Heart right ventricle (tissue), 16 donors: ENCODE measurements around the gene IL7R. TPM values are rescaled to one million over a fixed set of nuclear protein-coding genes. Genes with fewer than 3 reads are reported as not detected.

ENCODE experiments used
- ATAC-seq, 8 donors: fragments of 200-7000 bp; cut with Tn5 transposase; one replicate each; pipeline ENCODE4 v1.9.1; 2020; ENCODE audit warnings: mild to moderate bottlenecking in 8 of 8, moderate library complexity in 8 of 8, moderate number of reproducible peaks in 1 of 8
- DNase-seq, 2 donors: peaks; one replicate each; pipeline ENCODE4 v3.0.0-alpha.2; 2020
- H3K27ac ChIP-seq, 10 donors: fragments of 200-600 bp; sonication (generic) in 2 of 10; one replicate each; pipeline versions ENCODE4 v1.5.0 to v1.8.0; 2020 to 2022; ENCODE audit warnings: mild to moderate bottlenecking in 3 of 10
- H3K27me3 ChIP-seq, 7 donors: fragments of 200-600 bp; one replicate each; pipeline ENCODE4 v1.8.0; 2021 to 2022; ENCODE audit warnings: mild to moderate bottlenecking in 2 of 7
- H3K36me3 ChIP-seq, 9 donors: fragments of 200-600 bp; sonication (generic) in 1 of 9; one replicate each; pipeline versions ENCODE4 v1.5.0 to v1.8.0; 2020 to 2022; ENCODE audit warnings: mild to moderate bottlenecking in 2 of 9
- H3K4me1 ChIP-seq, 9 donors: fragments of 200-600 bp; sonication (generic) in 1 of 9; one replicate each; pipeline versions ENCODE4 v1.5.0 to v1.8.0; 2020 to 2022; ENCODE audit warnings: mild to moderate bottlenecking in 4 of 9
- H3K4me3 ChIP-seq, 10 donors: fragments of 200-600 bp; sonication (generic) in 2 of 10; one replicate each; pipeline versions ENCODE4 v1.5.0 to v1.8.0; 2020 to 2022; ENCODE audit warnings: mild to moderate bottlenecking in 7 of 10, moderate library complexity in 2 of 10
- H3K9me3 ChIP-seq, 11 donors: fragments of 200-600 bp in 10 of 11; sonication (generic) in 2 of 11; one replicate each; pipeline versions ENCODE4 v1.5.0 to v1.8.0; 2013 to 2022; ENCODE audit warnings: mild to moderate bottlenecking in 2 of 11, control low read depth in 1 of 11, moderate library complexity in 1 of 11
- WGBS, 2 donors: extraction: QIAGEN DNeasy Blood & Tissue Kit; methylation state at CpG; one replicate each; pipeline ENCODE4 v1.1.7; 2013; ENCODE audit warnings: inconsistent platforms in 1 of 2; 5-methylcytosine and 5-hydroxymethylcytosine counted together
- intact Hi-C, 10 donors: fragments of 100-400 bp; cut with DNase I; formaldehyde crosslinking; loops; one replicate each; pipeline versions ENCODE4 v1.11.1 to v1.14.2; 2022
- polyA plus RNA-seq, 2 donors: library from polyadenylated mRNA; stranded (reverse); fragments of 200-250 nt; gene quantifications; one replicate each; pipeline ENCODE4 v1.2.3, GENCODE V29; 2013
- total RNA-seq, 10 donors: library from RNA; stranded (reverse); fragmentation: NEBNext Ultra II Directional in 3 of 10; extraction: Animal tissue kit (Norgen Biotek cat#: 25700) in 3 of 10; gene quantifications; one replicate each; pipeline versions ENCODE4 v1.2.1 to v1.2.4, GENCODE V29; 2021 to 2023
- TF ChIP-seq, protein P1 (sequence below), 9 donors: fragments of 200-600 bp; sonication (generic) in 2 of 9; IDR thresholded peaks; one replicate each; pipeline versions ENCODE4 v1.5.0 to v1.8.0; 2021 to 2022; ENCODE audit warnings: antibody characterized with exemption in 9 of 9, mild to moderate bottlenecking in 5 of 9, moderate library complexity in 1 of 9
- donor health status: Arrhythmogenic right ventricular cardiomyopathy.
- donor health status: ischemic (EF 13 %, LVEDD 7.1; RV severe dilation, severe dysfunction).
- donor health status: healthy with polysubstance abuse.
- donor health status: DM: no; HTN: yes; CAD: no.
- donor health status: DM: no; HTN: no; CAD: no.
- donor health status: ischemic (EF 25% LVEDD 6.9; RV normal size, moderate dysfunction).
- donor health status: ischemic (EF 25% LVEDD 5.7; RV mildly dilated, moderate dysfunction).
- donor health status: healthy.
- donor health status: DM: yes; HTN: yes; CAD: no.
- donor health status: Ischemic cardiomyopathy.
- donor health status: ischemic (EF 35%, LVEDD 5.7; RV mildly dilated, moderate dysfunction).
- donor health status: nonischemic (EF 11% LVEDD 7.7; RV severe dilation, severe dysfunction).
- donor health status: DM: yes; HTN: yes; CAD: no.
- donor health status: PGD.
- donor health status: ischemic (EF 29% LVEDD 5.4; RV normal size, mild dysfunction).
- donor health status: nonischemic (EF 23%, LVEDD 6.1; RV moderate dilation, normal function).

IL7R gene
- total and polyA plus RNA-seq, 12 donors: 0.22 to 10.6 (median 0.71) TPM

DNA sequence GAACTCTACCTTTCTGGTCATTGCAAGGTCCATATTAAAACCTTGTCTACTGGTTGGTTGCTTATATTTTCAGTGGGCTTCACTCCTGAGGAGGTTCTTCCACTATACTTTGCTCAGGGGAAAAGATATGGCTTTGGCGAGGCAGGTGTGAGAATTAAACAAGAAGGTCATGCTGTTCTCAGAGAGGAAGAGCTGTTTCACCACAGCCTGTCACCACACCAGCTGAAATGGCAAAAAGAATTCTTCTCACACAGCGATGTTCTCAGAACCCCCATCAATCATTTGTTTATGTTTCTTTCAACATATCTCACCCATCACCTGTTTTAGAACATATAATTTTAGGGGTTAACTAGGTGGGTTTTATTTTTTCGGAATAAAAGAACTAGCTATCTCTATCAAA, 43.1 kb downstream of the IL7R start:
- WGBS, 2 donors: 37 to 39% methylated on average over 3 of the region's 3 CpGs
- Histone ChIP-seq H3K9me3 (peaks cover 0 to 8% (median 0%) of the 10 kb centered on the region in 11 donors), H3K27me3 (no peaks in the 10 kb centered on the region), H3K4me3 (no peak overlapping the region), H3K4me1 (no peaks in the 10 kb centered on the region), H3K27ac (no peak overlapping the region), H3K36me3 (no peaks in the 10 kb centered on the region)
- DNase-seq: no peak
- no peak for ATAC-seq
- TF ChIP-seq, protein P1, sequence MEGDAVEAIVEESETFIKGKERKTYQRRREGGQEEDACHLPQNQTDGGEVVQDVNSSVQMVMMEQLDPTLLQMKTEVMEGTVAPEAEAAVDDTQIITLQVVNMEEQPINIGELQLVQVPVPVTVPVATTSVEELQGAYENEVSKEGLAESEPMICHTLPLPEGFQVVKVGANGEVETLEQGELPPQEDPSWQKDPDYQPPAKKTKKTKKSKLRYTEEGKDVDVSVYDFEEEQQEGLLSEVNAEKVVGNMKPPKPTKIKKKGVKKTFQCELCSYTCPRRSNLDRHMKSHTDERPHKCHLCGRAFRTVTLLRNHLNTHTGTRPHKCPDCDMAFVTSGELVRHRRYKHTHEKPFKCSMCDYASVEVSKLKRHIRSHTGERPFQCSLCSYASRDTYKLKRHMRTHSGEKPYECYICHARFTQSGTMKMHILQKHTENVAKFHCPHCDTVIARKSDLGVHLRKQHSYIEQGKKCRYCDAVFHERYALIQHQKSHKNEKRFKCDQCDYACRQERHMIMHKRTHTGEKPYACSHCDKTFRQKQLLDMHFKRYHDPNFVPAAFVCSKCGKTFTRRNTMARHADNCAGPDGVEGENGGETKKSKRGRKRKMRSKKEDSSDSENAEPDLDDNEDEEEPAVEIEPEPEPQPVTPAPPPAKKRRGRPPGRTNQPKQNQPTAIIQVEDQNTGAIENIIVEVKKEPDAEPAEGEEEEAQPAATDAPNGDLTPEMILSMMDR (IDR thresholded peaks at IDR 0.05): no peak
- intact Hi-C loops: no loop called here

DNA sequence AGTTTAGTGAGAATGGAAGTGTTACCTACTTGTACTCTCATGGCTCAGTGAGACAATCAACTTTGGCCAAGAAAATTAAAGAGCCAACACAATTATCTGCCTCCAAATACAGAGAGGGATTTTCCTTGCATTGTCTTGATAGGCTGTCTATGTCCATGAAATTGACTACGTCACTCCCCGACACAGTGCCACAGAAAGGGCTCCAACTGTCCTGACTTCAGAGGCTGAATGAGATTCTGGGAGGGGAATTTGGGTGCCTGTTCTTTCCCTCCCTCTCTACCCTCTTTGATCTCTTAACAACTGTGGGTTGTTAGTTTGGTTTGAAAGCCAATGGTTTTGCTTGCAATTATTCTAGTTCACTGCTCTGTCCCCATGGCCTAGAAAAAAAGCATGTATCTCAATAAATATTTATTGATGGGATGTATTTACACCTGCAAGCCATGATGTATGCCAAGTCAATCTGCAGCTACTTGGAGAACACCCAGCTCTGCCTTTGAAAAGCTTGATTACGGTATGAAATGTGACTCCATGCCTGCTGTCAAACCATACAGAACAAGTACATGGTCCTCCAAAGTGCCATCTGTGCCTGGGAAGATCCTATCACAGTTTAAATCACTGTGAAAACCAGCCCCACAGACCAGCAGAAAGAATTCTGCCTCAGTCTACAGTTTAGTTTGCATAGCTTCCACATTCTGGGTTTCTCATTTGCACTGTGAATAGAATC, 44.4 kb downstream of the IL7R start:
- TF ChIP-seq, protein P1 (IDR thresholded peaks at IDR 0.05): no peak
- DNase-seq (no peak), ATAC-seq (no peak)
- Histone ChIP-seq H3K27ac (no peak overlapping the region), H3K27me3 (no peaks in the 10 kb centered on the region), H3K4me1 (no peaks in the 10 kb centered on the region), H3K9me3 (peaks cover 0 to 8% (median 0%) of the 10 kb centered on the region in 11 donors), H3K4me3 (no peak overlapping the region), H3K36me3 (no peaks in the 10 kb centered on the region)
- intact Hi-C loops: no loop called here
- 83 to 87% methylated on average over 3 of the region's 3 CpGs for whole genome bisulfite sequencing, 2 donors

DNA sequence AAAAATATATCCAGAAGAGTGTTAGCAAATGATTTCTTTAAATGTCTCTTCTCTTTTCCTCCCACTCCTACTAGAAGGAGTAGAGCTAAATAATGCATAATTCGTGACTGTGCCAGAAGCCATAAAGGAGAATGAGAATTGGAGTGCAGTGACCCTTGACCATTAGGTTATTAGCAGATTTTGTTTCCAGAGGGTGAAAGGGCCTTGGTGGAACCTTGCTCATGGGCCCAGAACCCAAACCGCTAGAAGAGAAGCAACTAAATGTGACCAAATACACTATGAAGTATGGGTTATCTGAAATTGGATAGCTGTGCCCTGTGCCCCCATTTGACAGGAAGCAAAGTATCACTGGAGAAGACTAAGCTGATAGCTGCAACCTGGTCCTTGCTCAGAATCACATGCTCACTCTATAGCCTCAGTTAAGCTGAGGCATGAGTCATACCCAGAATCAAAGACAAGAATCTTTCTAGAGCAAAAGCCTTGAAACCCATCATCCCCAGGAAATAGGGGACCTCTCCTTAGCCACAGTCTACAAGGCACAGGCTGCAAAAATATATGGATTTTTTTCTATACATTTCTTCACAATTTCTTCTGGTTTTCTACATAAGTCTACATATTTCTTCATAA, 45.5 kb downstream of the IL7R start:
- Histone ChIP-seq H3K27ac (no peak overlapping the region), H3K4me1 (no peaks in the 10 kb centered on the region), H3K4me3 (no peak overlapping the region), H3K9me3 (peaks cover 0 to 8% (median 0%) of the 10 kb centered on the region in 11 donors), H3K36me3 (no peaks in the 10 kb centered on the region), H3K27me3 (no peaks in the 10 kb centered on the region)
- intact Hi-C loops: no loop called here
- no peak for ATAC-seq
- DNase-seq: no peak
- 75 to 83% methylated on average over 2 of the region's 2 CpGs for WGBS, 2 donors
- TF ChIP-seq, protein P1 (IDR thresholded peaks at IDR 0.05): no peak

DNA sequence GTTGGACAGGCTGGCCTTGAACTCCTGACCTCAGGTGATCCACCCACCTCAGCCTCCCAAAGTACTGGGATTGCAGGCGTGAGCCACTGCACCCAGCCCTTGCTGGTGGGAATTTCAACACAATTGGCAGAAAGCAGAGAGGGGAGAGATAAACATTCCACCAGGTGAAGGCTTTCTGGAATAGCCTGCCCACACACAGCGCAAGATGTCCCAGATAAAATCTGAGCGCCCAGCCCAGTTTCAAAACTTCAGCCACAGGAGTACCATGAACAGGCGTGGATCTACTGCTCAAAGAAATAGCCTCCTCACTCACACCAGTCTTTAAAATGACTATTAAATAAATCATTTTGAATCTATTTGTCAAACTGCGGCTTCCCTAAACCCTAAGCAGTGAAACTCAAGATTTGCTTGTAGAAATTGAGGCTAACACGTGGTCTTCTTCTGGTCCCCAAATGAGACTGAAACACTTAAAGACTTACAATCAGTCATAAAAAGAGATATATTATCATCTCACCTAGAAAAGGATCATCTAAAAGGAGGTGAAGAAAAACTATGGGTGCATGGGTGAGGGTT, 47.0 kb downstream of the IL7R start:
- H3K4me1 ChIP-seq: no peaks in the 10 kb centered on the region
- peaks cover 0 to 8% (median 0%) of the 10 kb centered on the region in 11 donors for H3K9me3 ChIP-seq
- ATAC-seq: no peak
- H3K36me3 ChIP-seq: no peaks in the 10 kb centered on the region
- no peaks in the 10 kb centered on the region for H3K27me3 ChIP-seq
- intact Hi-C loops: no loop called here
- TF ChIP-seq, protein P1 (IDR thresholded peaks at IDR 0.05): no peak
- H3K27ac ChIP-seq: no peak overlapping the region
- no peak overlapping the region for H3K4me3 ChIP-seq
- 88 to 92% methylated on average over 6 of the region's 6 CpGs for WGBS, 2 donors
- DNase-seq: no peak
